Gastroesophageal sphincter (tissue), 3 donors: ENCODE results near the gene REC8.

ENCODE experiments used
- CTCF ChIP-seq, 4 experiments: fragments of 200-600 bp in 2 of 4; fragments of 450-650 bp in 2 of 4; sonication (generic) in 1 of 4; IDR thresholded peaks; one replicate each; pipeline ENCODE4 v1.5.1; 2017 to 2019; ENCODE audit warnings: antibody characterized with exemption in 4 of 4, mild to moderate bottlenecking in 2 of 4, moderate library complexity in 2 of 4
- EP300 ChIP-seq: sonication (generic); formaldehyde crosslinking; IDR thresholded peaks from one replicate; pipeline ENCODE4 v1.6.1; 2017; ENCODE audit warnings: antibody characterized with exemption, mild to moderate bottlenecking
- POLR2A ChIP-seq, 2 donors: fragments of 450-650 bp; IDR thresholded peaks; one replicate each; pipeline ENCODE4 v1.6.1; 2017; ENCODE audit warnings: antibody characterized with exemption in 2 of 2, mild to moderate bottlenecking in 2 of 2, moderate library complexity in 1 of 2

DNA sequence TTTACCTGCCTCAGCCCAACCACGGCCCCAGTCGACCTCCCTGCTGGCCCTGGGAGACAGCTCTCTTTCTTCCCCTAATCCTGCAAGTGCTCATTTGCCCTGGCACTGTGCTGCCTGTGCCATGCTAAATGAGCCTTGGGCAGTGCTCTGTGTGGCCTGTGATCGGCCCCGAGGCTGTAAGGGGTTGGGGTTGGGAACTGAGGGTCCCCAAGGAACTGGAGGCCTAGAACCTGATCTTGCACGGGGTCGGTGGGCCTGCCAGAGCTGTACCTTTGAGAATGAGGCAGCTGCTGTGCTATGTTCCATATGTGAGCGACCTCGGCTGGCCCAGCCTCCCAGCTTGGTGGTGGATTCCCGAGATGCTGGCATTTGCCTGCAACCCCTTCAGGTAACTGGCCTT lies 21.8 kb upstream of the REC8 start:
- TF ChIP-seq CTCF (IDR thresholded peaks at IDR 0.05) (no peak), EP300 (no peak), POLR2A (IDR thresholded peaks at IDR 0.05) (no peak)
